Thoracic aorta (tissue), 2 donors: ENCODE measurements around the gene TMEM9. TPM values are rescaled to one million over a fixed set of nuclear protein-coding genes. Genes with fewer than 3 reads are reported as not detected.

Experiments
- ATAC-seq: fragments of 150-250 bp; one replicate; pipeline ENCODE4 v1.8.0; 2017; ENCODE audit warnings: low read depth; ENCODE audit not compliant: insufficient number of reproducible peaks, low FRiP score
- DNase-seq: peaks from one replicate; pipeline ENCODE4 v3.0.0-alpha.2; 2020; ENCODE audit warnings: low spot score
- H3K27ac ChIP-seq, 2 donors: fragments of 200-600 bp; sonication (generic); 1 replicate in 1 of 2; 2 replicates in 1 of 2; pipeline ENCODE4 v1.5.1; 2016; ENCODE audit warnings: mild to moderate bottlenecking in 2 of 2, moderate library complexity in 2 of 2
- H3K27me3 ChIP-seq: fragments of 200-600 bp; sonication (generic); replicated peaks from 2 replicates; pipeline ENCODE4 v1.6.0; 2016; ENCODE audit warnings: mild to moderate bottlenecking; ENCODE audit not compliant: insufficient read depth
- H3K36me3 ChIP-seq: fragments of 200-600 bp; sonication (generic); one replicate; pipeline ENCODE4 v1.5.1; 2016
- H3K4me1 ChIP-seq, 2 donors: fragments of 200-600 bp; sonication (generic); 1 replicate in 1 of 2; 2 replicates in 1 of 2; pipeline versions ENCODE4 v1.5.1 to v1.6.0; 2016; ENCODE audit warnings: low read depth in 2 of 2, mild to moderate bottlenecking in 1 of 2; ENCODE audit not compliant: control insufficient read depth in 1 of 2
- H3K4me3 ChIP-seq: fragments of 200-600 bp; sonication (generic); 2 replicates; pipeline ENCODE4 v1.5.1; 2016; ENCODE audit warnings: mild to moderate bottlenecking
- H3K9me3 ChIP-seq: fragments of 200-600 bp; sonication (generic); 2 replicates; pipeline ENCODE4 v1.5.1; 2016
- CTCF ChIP-seq: fragments of 200-600 bp; sonication (generic); IDR thresholded peaks from one replicate; pipeline ENCODE4 v1.5.1; 2019; ENCODE audit warnings: antibody characterized with exemption
- total RNA-seq, 2 donors: library from RNA; depleted of rRNA; stranded (reverse); fragments of >200 nt; gene quantifications; one replicate each; pipeline versions ENCODE4 v1.1.0 to v1.2.3, GENCODE V29; 2016

TMEM9 gene
- total RNA-seq, 2 donors from 2014 or later, result 30.0 to 58.2 TPM

GRCh38 chr1:201096977-201097856, 57.1 kb downstream of the TMEM9 start:
- DNase-seq, result no peak
- no peak for ATAC-seq
- Histone ChIP-seq H3K36me3 (no peaks in the 10 kb centered on the region), H3K9me3 (no peaks in the 10 kb centered on the region), H3K4me1 (no peaks in the 10 kb centered on the region), H3K4me3 (no peak overlapping the region), H3K27me3 (no peaks in the 10 kb centered on the region), H3K27ac (no peak overlapping the region)
- no peak for TF ChIP-seq CTCF

- Histone ChIP-seq H3K27me3 (no peaks in the 10 kb centered on the region), H3K27ac (no peak overlapping the region), H3K9me3 (no peaks in the 10 kb centered on the region), H3K36me3 (no peaks in the 10 kb centered on the region), H3K4me1 (no peaks in the 10 kb centered on the region), H3K4me3 (no peak overlapping the region)
- no peak for TF ChIP-seq CTCF
- no peak for ATAC-seq
- no peak for DNase-seq
These were observed 58.2 kb downstream of the TMEM9 start for GRCh38 chr1:201096041-201096461.

- DNase-seq, result no peak
- no peak for ATAC-seq
- no peak for TF ChIP-seq CTCF
- Histone ChIP-seq H3K27ac (no peak overlapping the region), H3K27me3 (no peaks in the 10 kb centered on the region), H3K9me3 (no peaks in the 10 kb centered on the region), H3K4me1 (no peaks in the 10 kb centered on the region), H3K36me3 (no peaks in the 10 kb centered on the region), H3K4me3 (no peak overlapping the region)
These were observed 58.7 kb downstream of the TMEM9 start for GRCh38 chr1:201095581-201095980.

GRCh38 chr1:201094832-201095231, 59.4 kb downstream of the TMEM9 start:
- Histone ChIP-seq H3K4me3 (no peak overlapping the region), H3K36me3 (no peaks in the 10 kb centered on the region), H3K27me3 (no peaks in the 10 kb centered on the region), H3K4me1 (no peaks in the 10 kb centered on the region), H3K27ac (no peak overlapping the region), H3K9me3 (no peaks in the 10 kb centered on the region)
- DNase-seq (no peak), ATAC-seq (no peak)
- no peak for TF ChIP-seq CTCF

GRCh38 chr1:201093962-201094361, 60.3 kb downstream of the TMEM9 start:
- H3K27me3 ChIP-seq, result no peaks in the 10 kb centered on the region
- no peak for DNase-seq

More at GRCh38 chr1:201093962-201094361, 60.3 kb downstream of the TMEM9 start:
- TF ChIP-seq CTCF, result no peak
- no peak for ATAC-seq
- no peak overlapping the region for H3K4me3 ChIP-seq
- H3K9me3 ChIP-seq, result no peaks in the 10 kb centered on the region
- H3K4me1 ChIP-seq, result no peaks in the 10 kb centered on the region
- H3K36me3 ChIP-seq, result no peaks in the 10 kb centered on the region
- no peak overlapping the region for H3K27ac ChIP-seq
